ENCODE results near the gene ZNF185.
"Not testable (repeated sequence)": the region's sequence is repeated elsewhere in the genome, so short reads cannot be mapped to it uniquely, and the experiment has no call there.

Gene ZNF185

DNA sequence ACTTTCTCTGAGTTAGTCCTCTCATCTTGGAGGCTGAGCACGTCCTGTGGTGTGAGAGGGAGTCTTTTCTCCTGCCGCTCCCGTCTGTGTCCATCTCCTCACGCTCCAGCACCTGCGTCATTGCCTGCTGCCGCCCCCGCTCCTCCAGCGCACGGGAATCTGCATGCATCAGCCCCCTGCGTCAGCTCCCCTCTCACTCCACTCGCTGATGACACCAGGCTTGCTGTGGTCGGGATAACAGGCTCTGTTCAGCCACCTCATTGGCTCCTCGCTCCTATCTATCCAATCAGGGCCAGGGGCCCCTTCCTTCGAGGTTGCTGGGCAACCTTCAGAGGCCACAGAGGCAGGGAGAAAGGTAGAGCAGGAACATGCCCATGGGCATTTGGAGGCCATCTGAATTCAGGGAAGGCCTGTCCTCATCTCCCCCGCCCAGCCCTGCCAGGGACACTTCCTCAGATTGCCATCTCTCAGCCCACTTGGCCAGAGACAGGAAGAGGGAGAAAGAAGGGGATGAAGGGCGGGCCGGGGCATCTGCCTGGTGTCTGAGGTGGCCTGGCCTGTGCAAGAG lies 9.3 kb downstream of the ZNF185 start:
- Histone ChIP-seq H3K36me3 (ENCODE audit: insufficient read depth, low read length) (no peaks in the 10 kb centered on the region), H3K4me2 (ENCODE audit: low read length) (no peak overlapping the region), H3K4me1 (ENCODE audit: control insufficient read depth, insufficient read depth, low read length) (peaks cover 5% of the 10 kb centered on the region), H3K9ac (ENCODE audit: low read depth, low read length) (no peak overlapping the region), H3K9me3 (replicated peaks; ENCODE audit: low read length) (no peaks in the 10 kb centered on the region), H3K27me3 (ENCODE audit: control insufficient read depth, insufficient read depth, low read length) (no peaks in the 10 kb centered on the region), H3K4me3 (ENCODE audit: low read length) (no peak overlapping the region)

DNA sequence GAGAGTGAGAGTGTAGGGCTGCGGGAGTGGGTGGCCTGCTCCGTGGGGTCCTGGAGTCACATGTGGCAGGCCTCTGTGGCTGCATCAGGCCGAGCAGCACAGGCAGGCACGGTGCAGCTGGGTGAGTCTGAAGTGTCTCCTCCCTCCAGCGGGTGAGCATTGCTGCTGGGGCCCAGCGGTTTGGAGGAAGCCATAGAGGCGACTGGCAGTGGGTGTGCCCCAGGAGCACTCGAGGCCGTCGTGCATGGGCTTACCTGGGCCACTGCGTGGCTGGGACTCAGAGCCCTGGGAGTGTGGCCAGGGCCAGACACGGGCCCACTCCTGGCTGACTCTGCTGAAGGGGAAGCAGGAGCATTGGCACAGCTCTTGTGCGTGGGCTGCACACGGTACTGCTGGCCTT lies 10.6 kb downstream of the ZNF185 start:
- no peak overlapping the region for H3K9ac ChIP-seq (ENCODE audit: low read depth, low read length)
- H3K36me3 ChIP-seq (ENCODE audit: insufficient read depth, low read length) = no peaks in the 10 kb centered on the region
- H3K27me3 ChIP-seq (ENCODE audit: control insufficient read depth, insufficient read depth, low read length) = no peaks in the 10 kb centered on the region
- H3K4me1 ChIP-seq (ENCODE audit: control insufficient read depth, insufficient read depth, low read length) = peaks cover 5% of the 10 kb centered on the region
- H3K9me3 ChIP-seq (replicated peaks; ENCODE audit: low read length) = no peaks in the 10 kb centered on the region
- no peak overlapping the region for H3K4me3 ChIP-seq (ENCODE audit: low read length)
- no peak overlapping the region for H3K4me2 ChIP-seq (ENCODE audit: low read length)

DNA sequence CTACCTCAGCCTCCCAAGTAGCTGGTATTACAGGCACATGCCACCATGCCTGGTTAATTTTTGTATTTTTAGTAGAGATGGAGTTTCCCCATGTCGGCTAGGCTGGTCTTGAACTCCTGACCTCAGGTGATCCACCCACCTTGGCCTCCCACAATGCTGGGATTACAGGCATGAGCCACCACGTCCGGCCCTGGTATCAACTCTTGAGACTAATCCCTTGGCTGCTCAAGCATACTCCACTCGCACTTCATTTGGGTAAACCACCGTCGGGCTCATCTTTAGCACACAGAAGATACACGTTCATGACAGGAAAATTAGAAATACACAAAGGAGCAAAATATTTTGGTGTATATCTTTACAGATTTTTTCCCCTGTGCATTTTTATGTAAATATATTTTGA lies 12.2 kb downstream of the ZNF185 start:
- H3K9me3 ChIP-seq (replicated peaks; ENCODE audit: low read length); H3K4me1 ChIP-seq (ENCODE audit: control insufficient read depth, insufficient read depth, low read length); H3K27me3 ChIP-seq (ENCODE audit: control insufficient read depth, insufficient read depth, low read length); H3K4me2 ChIP-seq (ENCODE audit: low read length); H3K4me3 ChIP-seq (ENCODE audit: low read length); H3K36me3 ChIP-seq (ENCODE audit: insufficient read depth, low read length); H3K9ac ChIP-seq (ENCODE audit: low read depth, low read length): not testable (repeated sequence)

DNA sequence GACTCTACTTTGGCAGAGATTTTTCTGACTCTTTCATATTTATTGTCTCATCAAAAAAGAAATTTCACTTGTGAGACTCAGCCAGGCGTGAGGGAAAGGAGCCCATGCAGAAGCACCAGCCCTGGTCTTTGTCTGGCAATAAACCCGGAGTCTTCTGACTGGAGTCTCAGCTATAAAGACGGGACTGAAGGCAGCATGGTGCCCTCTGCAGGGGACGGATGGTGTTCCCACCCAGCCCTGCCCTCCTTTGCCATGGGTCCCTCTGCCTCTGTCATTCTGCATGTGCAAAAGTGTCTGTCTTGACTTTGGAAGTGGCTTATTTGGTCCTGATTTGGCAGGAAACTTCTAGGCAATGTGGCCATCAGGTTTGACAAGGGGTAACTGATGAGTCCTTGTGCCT lies 14.2 kb downstream of the ZNF185 start:
- H3K36me3 ChIP-seq (ENCODE audit: insufficient read depth, low read length) = no peaks in the 10 kb centered on the region
- no peaks in the 10 kb centered on the region for H3K27me3 ChIP-seq (ENCODE audit: control insufficient read depth, insufficient read depth, low read length)
- H3K4me3 ChIP-seq (ENCODE audit: low read length) = no peak overlapping the region
- no peaks in the 10 kb centered on the region for H3K4me1 ChIP-seq (ENCODE audit: control insufficient read depth, insufficient read depth, low read length)
- no peak overlapping the region for H3K4me2 ChIP-seq (ENCODE audit: low read length)
- H3K9ac ChIP-seq (ENCODE audit: low read depth, low read length) = no peak overlapping the region
- H3K9me3 ChIP-seq (replicated peaks; ENCODE audit: low read length) = no peaks in the 10 kb centered on the region

DNA sequence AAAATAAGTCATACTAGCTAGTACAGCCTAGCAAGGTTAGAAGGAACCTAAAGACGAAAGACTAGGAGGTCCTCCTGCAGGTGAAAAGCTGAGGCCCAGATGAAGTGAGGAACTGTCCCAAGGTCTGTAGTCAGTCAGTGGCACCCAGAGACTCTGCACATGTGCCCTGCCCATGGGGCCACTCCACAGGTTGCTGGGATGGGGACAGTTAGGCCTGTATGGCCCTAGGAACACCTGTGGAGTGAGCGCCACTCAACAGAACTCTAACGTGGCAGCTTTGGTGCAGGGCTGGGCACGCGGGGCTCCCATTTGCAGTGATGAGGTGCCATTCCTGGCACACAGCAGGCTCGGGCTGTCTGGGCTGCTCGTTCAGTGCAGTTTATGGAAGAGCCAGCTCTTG lies 14.8 kb downstream of the ZNF185 start:
- Histone ChIP-seq H3K9ac (ENCODE audit: low read depth, low read length) (no peak overlapping the region), H3K4me1 (ENCODE audit: control insufficient read depth, insufficient read depth, low read length) (no peaks in the 10 kb centered on the region), H3K9me3 (replicated peaks; ENCODE audit: low read length) (no peaks in the 10 kb centered on the region), H3K27me3 (ENCODE audit: control insufficient read depth, insufficient read depth, low read length) (no peaks in the 10 kb centered on the region), H3K4me3 (ENCODE audit: low read length) (no peak overlapping the region), H3K4me2 (ENCODE audit: low read length) (no peak overlapping the region), H3K36me3 (ENCODE audit: insufficient read depth, low read length) (no peaks in the 10 kb centered on the region)

- no peak overlapping the region for H3K9ac ChIP-seq (ENCODE audit: low read depth, low read length)
- H3K9me3 ChIP-seq (replicated peaks; ENCODE audit: low read length) = no peaks in the 10 kb centered on the region
- H3K4me3 ChIP-seq (ENCODE audit: low read length) = no peak overlapping the region
- H3K36me3 ChIP-seq (ENCODE audit: insufficient read depth, low read length) = no peaks in the 10 kb centered on the region
- H3K4me1 ChIP-seq (ENCODE audit: control insufficient read depth, insufficient read depth, low read length) = no peaks in the 10 kb centered on the region
- no peak overlapping the region for H3K4me2 ChIP-seq (ENCODE audit: low read length)
- H3K27me3 ChIP-seq (ENCODE audit: control insufficient read depth, insufficient read depth, low read length) = no peaks in the 10 kb centered on the region
These were observed 15.5 kb downstream of the ZNF185 start for GRCh38 chrX:152913346-152913745.

GRCh38 chrX:152913910-152914309 lies 16.0 kb downstream of the ZNF185 start:
- Histone ChIP-seq H3K9me3 (replicated peaks; ENCODE audit: low read length) (no peaks in the 10 kb centered on the region), H3K4me2 (ENCODE audit: low read length) (no peak overlapping the region), H3K4me1 (ENCODE audit: control insufficient read depth, insufficient read depth, low read length) (no peaks in the 10 kb centered on the region), H3K9ac (ENCODE audit: low read depth, low read length) (no peak overlapping the region), H3K36me3 (ENCODE audit: insufficient read depth, low read length) (no peaks in the 10 kb centered on the region), H3K27me3 (ENCODE audit: control insufficient read depth, insufficient read depth, low read length) (no peaks in the 10 kb centered on the region), H3K4me3 (ENCODE audit: low read length) (no peak overlapping the region)

DNA sequence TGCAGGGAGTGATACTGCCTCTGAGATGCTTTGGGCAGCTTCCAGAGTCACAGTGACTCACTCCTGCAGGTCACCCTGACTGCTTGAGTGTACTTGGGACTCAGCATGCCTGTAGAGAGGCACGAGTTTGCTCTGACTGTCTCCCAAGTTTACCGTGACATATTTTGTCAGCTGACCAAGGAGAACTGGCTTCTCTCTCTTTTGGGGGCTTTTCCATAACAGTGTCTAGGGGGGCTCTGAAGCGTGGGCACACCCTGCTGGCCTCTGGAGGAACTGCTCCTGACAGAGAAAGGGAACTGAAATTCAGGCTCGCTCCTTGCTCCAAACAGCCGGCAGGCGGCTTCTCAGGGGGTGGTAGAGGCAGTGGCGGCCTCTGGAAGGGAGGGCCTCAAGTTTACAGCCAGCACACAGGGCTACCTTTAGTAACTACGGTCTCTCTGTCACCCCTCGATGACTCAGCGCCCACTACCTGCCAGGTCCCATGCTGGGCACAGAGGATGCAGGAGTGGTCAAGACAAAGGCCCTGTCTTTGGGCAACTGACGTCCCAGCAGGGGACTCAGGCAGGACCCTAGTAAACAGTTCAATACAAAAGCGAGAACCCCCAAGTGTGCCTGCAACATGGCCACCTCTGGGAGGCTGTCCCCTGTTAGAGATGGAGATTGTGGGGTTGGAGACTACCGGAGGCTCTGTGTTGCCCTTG lies 17.8 kb downstream of the ZNF185 start:
- peak overlapping the region; percentile 31 for H3K4me2 ChIP-seq (ENCODE audit: low read length)

DNA sequence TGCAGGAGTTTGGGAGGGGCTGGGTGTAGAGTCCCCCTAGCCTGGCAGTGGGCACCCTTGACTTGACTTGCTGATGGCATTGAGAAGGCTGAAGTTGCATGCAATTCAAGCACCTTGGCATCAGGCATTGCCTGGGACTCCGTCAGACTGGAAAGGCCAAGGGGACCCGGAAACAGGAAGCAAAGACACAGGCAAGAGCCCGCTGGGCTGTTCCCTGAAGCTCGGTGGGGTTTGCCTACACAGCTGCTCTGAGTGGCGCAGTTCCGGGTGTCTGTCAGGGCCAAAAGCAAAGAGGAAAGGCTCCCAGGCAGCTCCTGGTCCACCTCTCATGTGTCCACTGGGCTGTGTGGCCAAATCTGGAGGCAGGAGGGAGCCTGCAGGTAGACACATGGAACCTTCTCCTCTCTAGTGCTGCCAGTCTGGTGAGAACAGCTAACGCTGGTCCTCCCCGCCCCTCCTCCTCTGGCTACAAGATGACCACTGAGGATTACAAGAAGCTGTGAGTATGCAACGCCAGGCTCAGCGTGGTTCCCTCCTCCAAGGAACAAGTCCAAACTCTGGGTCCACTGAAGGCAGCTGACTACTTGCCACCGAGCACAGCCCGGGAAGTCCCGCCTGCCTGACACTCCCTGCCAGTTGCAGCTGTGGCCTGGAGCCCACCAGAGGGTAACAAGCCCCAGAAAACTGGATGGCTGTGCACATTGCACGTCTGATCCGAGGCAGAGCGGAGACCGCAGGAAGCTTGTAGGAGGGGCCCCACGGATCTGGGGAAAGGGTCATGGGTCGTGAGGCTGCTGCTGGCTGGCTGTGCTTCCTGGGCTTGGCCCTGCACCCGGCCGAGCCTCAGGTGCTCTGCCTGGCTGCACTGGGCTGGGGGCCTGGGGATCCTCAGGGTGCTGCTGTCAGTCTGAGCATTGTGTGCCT lies 20.1 kb downstream of the ZNF185 start:
- H3K36me3 ChIP-seq (ENCODE audit: insufficient read depth, low read length) = no peaks in the 10 kb centered on the region
- no peaks in the 10 kb centered on the region for H3K27me3 ChIP-seq (ENCODE audit: control insufficient read depth, insufficient read depth, low read length)
- H3K4me2 ChIP-seq (ENCODE audit: low read length) = no peak overlapping the region
- H3K9me3 ChIP-seq (replicated peaks; ENCODE audit: low read length) = no peaks in the 10 kb centered on the region
- no peak overlapping the region for H3K4me3 ChIP-seq (ENCODE audit: low read length)
- no peak overlapping the region for H3K9ac ChIP-seq (ENCODE audit: low read depth, low read length)
- no peaks in the 10 kb centered on the region for H3K4me1 ChIP-seq (ENCODE audit: control insufficient read depth, insufficient read depth, low read length)

More for the DNA sequence above, 17.8 kb downstream of the ZNF185 start:
- no peak overlapping the region for H3K9ac ChIP-seq (ENCODE audit: low read depth, low read length)
- H3K4me1 ChIP-seq (ENCODE audit: control insufficient read depth, insufficient read depth, low read length) = no peaks in the 10 kb centered on the region
- no peaks in the 10 kb centered on the region for H3K36me3 ChIP-seq (ENCODE audit: insufficient read depth, low read length)
- H3K9me3 ChIP-seq (replicated peaks; ENCODE audit: low read length) = no peaks in the 10 kb centered on the region
- no peaks in the 10 kb centered on the region for H3K27me3 ChIP-seq (ENCODE audit: control insufficient read depth, insufficient read depth, low read length)
- no peak overlapping the region for H3K4me3 ChIP-seq (ENCODE audit: low read length)

DNA sequence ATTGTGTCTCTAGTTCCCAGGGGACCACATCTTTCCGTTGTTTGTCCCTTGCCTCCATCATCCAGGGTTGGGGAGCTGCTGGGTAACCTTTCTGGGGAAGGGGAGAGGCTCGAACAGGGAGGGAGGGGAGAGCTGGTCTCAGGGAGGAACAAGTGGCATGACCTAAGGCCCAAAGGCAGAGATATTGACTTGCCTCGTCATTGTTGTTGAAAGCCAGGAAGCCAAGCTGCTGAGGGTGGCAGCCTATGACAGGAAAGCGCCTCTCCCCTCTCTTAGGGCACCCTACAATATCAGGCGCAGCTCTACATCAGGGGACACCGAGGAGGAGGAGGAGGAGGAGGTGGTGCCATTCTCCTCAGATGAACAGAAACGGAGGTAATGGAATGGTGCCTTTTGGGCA lies 20.8 kb downstream of the ZNF185 start:
- Histone ChIP-seq H3K4me2 (ENCODE audit: low read length) (no peak overlapping the region), H3K9ac (ENCODE audit: low read depth, low read length) (no peak overlapping the region), H3K4me1 (ENCODE audit: control insufficient read depth, insufficient read depth, low read length) (no peaks in the 10 kb centered on the region), H3K36me3 (ENCODE audit: insufficient read depth, low read length) (no peaks in the 10 kb centered on the region), H3K9me3 (replicated peaks; ENCODE audit: low read length) (no peaks in the 10 kb centered on the region), H3K27me3 (ENCODE audit: control insufficient read depth, insufficient read depth, low read length) (no peaks in the 10 kb centered on the region), H3K4me3 (ENCODE audit: low read length) (no peak overlapping the region)

- no peaks in the 10 kb centered on the region for H3K9me3 ChIP-seq (replicated peaks; ENCODE audit: low read length)
These were observed 25.7 kb downstream of the ZNF185 start for GRCh38 chrX:152923599-152923998.

More at GRCh38 chrX:152923599-152923998, 25.7 kb downstream of the ZNF185 start:
- Histone ChIP-seq H3K9ac (ENCODE audit: low read depth, low read length) (no peak overlapping the region), H3K4me1 (ENCODE audit: control insufficient read depth, insufficient read depth, low read length) (peaks cover 4% of the 10 kb centered on the region), H3K36me3 (ENCODE audit: insufficient read depth, low read length) (no peaks in the 10 kb centered on the region), H3K27me3 (ENCODE audit: control insufficient read depth, insufficient read depth, low read length) (no peaks in the 10 kb centered on the region), H3K4me2 (ENCODE audit: low read length) (no peak overlapping the region), H3K4me3 (ENCODE audit: low read length) (no peak overlapping the region)

All from skeletal muscle satellite cell (primary cell).